ENCODE measurements around the gene SUN5. TPM values are rescaled to one million over a fixed set of nuclear protein-coding genes. Genes with fewer than 3 reads are reported as not detected.
"Not testable (repeated sequence)": the region's sequence is repeated elsewhere in the genome, so short reads cannot be mapped to it uniquely, and the experiment has no call there.

The SUN5 gene
- polyA plus RNA-seq, 1 donor = not detected

- no peak for DNase-seq
Observed at GRCh38 chr20:32977281-32978008, 26.8 kb downstream of the SUN5 start.

GRCh38 chr20:32976746-32977145, 27.5 kb downstream of the SUN5 start:
- DNase-seq = no peak

- no peak for DNase-seq
Observed at GRCh38 chr20:32975698-32976674, 28.2 kb downstream of the SUN5 start.

- DNase-seq = not testable (repeated sequence)
Observed at GRCh38 chr20:32975121-32975520, 29.1 kb downstream of the SUN5 start.

GRCh38 chr20:32974204-32975064, 29.8 kb downstream of the SUN5 start:
- not testable (repeated sequence) for DNase-seq

DNA sequence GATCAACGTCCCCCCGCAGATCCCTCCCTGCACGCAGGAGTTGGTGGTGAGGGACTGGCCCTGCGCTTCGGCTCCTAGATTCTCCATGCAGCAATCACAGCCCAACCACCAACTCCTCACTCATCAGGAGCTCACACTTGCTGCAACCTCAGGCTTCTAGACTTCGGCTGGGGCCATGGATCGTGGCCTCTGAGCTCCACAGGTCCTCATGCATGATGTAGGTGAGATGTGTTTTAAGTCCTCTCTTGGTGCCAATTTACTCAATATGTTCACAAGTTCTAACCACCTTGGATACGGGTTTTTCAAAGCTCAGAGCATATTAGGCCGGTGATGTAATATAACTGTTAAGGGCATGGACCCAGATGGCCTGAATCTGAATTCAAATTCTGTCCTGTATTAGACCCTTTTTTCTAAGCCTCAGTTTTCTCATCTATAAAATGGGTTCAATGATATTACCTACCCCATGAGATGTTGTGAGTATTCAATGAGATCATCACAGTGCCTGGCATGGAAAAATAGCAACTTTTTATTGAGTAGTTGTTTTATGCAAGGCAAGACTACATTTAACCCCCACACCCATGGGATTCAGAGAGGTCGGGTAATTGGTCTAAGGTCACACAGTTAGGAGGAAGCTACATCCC, 31.0 kb downstream of the SUN5 start:
- DNase-seq = no peak

- DNase-seq = no peak
Observed at GRCh38 chr20:32972181-32973076, 31.8 kb downstream of the SUN5 start.

DNA sequence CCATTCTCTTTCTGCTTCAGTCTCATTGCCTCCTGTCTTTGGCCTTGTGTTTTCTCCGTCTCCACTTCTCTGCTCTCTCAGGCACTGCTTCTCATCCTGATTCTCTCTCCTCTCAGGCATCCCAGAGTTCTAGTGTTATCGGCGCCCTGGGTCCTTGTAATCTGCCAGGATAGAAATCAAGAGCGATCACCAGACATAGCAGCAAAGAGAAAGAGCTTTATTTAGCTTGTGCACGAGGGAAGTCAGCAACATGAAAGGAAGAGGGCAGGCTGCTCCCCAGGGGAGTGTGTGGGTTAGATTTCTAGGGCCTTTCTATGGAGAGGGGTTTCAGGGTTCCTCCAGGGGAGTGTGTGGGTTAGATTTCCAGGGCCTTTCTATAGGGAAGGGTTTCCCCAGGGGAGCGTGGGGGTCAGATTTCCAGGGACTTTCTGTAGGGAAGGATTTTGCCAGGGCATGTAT, 32.5 kb downstream of the SUN5 start:
- no peak for DNase-seq

DNA sequence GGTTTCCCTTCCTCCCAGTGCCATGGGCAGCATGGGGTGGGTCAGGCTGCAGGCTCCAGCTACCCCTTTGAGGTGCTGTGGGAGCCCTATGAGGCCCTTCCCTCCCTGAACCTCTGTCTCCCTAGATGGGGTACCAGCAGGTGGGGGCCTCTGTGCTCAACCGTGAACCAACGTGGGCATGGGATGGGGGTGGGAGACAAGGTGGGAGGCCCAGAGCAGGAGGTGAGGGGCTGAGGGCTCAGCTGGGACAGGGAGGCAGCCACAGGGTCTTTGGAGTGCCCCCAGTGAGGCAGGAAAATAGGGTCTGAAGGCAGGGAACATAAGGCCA, 33.3 kb downstream of the SUN5 start:
- no peak for DNase-seq

DNA sequence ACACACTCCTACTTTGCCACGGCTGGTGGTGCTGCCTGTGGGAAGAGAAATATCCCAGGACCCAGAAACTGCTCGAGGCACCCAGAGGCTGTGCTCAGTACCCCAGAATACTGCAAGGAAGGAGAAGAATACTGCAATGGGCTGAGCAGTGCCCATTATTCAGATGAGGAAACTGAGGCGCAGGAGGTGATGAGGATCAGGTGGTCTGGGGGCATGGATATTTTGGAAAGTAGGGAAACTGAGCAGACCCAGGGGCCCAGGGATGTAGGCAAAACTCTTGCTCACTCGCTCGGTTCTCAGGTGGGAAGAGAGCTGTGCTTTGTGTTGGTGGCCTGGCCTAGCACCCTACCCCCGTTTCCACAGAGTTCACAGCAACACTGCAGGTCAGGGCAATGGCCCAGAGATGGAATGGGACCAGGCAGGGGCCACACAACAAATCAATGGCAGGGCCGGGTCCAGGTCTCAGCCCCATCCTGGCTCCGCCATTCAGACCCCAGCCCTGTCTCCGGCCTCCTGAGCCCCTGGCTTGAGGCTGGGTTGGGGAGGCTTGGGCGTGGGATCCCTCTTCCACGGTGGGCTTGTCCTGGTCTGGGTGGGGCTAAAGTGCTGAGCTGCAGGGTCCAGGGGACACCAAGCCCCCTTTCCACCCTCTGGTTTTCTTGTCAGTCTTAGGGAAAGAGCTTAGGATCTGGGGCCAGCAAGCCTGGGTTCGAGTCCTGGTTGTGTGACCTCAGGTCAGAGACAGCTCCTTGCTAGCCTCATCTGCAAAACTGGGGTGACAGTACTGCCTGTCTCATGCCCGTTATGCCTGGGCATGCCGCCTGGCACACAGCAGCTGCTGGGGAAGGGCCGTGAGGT, 33.9 kb downstream of the SUN5 start:
- DNase-seq = no peak

- no peak for DNase-seq
Observed at GRCh38 chr20:32969356-32970114, 34.7 kb downstream of the SUN5 start.

DNA sequence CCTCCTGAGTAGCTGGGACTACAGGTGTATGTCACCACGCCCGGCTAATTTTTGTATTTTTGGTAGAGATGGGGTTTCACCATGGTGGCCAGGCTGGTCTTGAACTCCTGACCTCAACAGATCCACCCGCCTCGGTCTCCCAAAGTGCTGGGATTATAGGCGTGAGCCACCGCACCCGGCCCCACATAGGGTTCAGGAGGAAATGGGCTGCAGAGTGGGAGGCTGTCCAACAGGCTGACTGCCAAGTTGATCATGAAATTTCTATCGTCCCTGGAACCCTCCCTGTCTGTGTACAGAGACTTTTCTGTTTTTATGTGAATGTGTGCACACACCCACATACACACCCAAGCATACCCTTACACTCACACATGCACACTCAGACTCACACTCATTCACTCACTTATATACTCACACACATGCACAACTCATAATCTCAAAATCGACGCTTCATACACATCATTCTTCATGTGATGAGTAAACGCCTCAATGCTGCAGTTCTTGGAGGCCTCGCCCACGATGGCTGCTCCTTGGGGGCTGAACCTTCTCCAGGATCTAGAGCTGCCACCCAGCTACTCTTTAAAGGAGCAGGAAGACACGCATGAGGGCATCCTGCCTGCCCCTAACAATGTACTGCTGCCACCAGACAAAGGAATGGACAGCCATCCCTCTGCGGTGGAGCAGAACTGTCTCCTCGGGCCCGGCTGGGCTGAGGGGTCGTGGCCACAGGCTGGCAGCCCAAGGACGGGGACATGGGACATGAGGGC, 35.6 kb downstream of the SUN5 start:
- DNase-seq = no peak

- DNase-seq = no peak
Observed at GRCh38 chr20:32967961-32968457, 36.2 kb downstream of the SUN5 start.

GRCh38 chr20:32966881-32967781, 37.1 kb downstream of the SUN5 start:
- no peak for DNase-seq

- no peak for DNase-seq
Observed at GRCh38 chr20:32966382-32966781, 37.9 kb downstream of the SUN5 start.

- no peak for DNase-seq
Observed at GRCh38 chr20:32965581-32966373, 38.5 kb downstream of the SUN5 start.
